Measurements from ENCODE around the gene PJA1.

DNA sequence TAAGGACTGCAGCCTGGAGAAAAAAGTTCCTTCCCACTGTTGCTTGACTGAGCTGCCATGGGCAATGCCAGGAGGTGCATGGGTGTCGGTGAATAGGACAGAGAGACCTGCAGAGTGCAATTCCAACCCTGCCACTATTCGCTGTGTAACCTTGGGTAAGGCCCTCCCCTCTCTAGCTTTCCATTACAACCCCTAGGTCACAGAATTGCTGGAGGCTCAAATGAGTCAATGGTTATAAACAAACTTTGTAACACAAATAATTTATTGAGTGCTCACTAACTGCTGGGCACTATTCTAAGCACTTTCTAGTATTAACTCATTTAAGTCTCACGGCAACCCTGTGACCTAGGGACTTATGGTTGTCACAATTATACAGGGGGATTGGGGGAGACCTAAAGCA, 37.8 kb downstream of the PJA1 start:
- no peak for TF ChIP-seq CTCF (IDR thresholded peaks at IDR 0.05; ENCODE audit: low read length)
- TF ChIP-seq EZH2 (IDR thresholded peaks at IDR 0.05; ENCODE audit: borderline replicate concordance, low read length) = no peak

Data from OCI-LY1 (cell line).